HepG2 (cell line): Measurements from ENCODE around the gene TDRD5. TPM values are rescaled to one million over a fixed set of nuclear protein-coding genes. Genes with fewer than 3 reads are reported as not detected.

Source experiments
- ATAC-seq: fragments of 200-7000 bp; cut with Tn5 transposase; 3 replicates; pipeline ENCODE4 v1.9.1; 2020; ENCODE audit warnings: mild to moderate bottlenecking, moderate library complexity
- BruUV-seq: library from RNA; stranded (reverse); fragments of 400-500 nt; replicated peaks from 2 replicates; lab custom pipeline; 2021; lab: Mats Ljungman, UMichigan
- CTCF ChIA-PET: fragments of 300-600 bp; formaldehyde crosslinking; extraction: SDS; loops from one replicate; lab custom pipeline; 2021; ENCODE audit warnings: low total read pairs, inconsistent platforms, low intra/inter-chr PET ratio; lab: Yijun Ruan, JAX
- POLR2A ChIA-PET: fragments of 350-600 bp; sonication (Branson Sonifier 250); formaldehyde crosslinking; loops from one replicate; lab custom pipeline; 2020; ENCODE audit warnings: antibody characterized with exemption, inconsistent platforms; lab: Yijun Ruan, JAX
- DNase-seq: peaks from one replicate; pipeline ENCODE4 v3.0.0-alpha.2; 2015; ENCODE audit warnings: low spot score
- FAIRE-seq: peaks from 3 replicates; lab custom pipeline; 2011; peaks lifted over from hg19 to GRCh38; lab: Jason Lieb, UNC
- H2AFZ ChIP-seq: one replicate; pipeline ENCODE4 v1.6.1; 2011; ENCODE audit warnings: low read length, inconsistent platforms
- H3K27ac ChIP-seq: fragments of 300-600 bp; 3 replicates; pipeline ENCODE4 v1.8.0; 2011; ENCODE audit warnings: mixed run types, mild to moderate bottlenecking, mixed read lengths, low read length, inconsistent platforms; ENCODE audit not compliant: insufficient read depth; ENCODE audit errors: extremely low read length
- H3K27me3 ChIP-seq, 2 experiments: fragments of 200-600 bp in 1 of 2; 2 replicates in 1 of 2; 3 replicates in 1 of 2; pipeline versions ENCODE4 v1.6.0 to v1.8.0; 2011; ENCODE audit warnings: low read length in 2 of 2, mild to moderate bottlenecking in 2 of 2, moderate library complexity in 2 of 2, inconsistent platforms in 1 of 2; ENCODE audit not compliant: insufficient read depth in 2 of 2, control insufficient read depth in 1 of 2
- H3K36me3 ChIP-seq, 2 experiments: fragments of 200-600 bp in 1 of 2; replicated peaks in 1 of 2; 2 replicates in 1 of 2; 3 replicates in 1 of 2; pipeline versions ENCODE4 v1.5.1 to v1.8.0; 2011; ENCODE audit warnings: low read length in 2 of 2, inconsistent platforms in 1 of 2; ENCODE audit not compliant: insufficient read depth in 2 of 2, control insufficient read depth in 1 of 2
- H3K4me1 ChIP-seq: 2 replicates; pipeline ENCODE4 v1.5.1; 2012; ENCODE audit warnings: low read length, inconsistent platforms; ENCODE audit not compliant: insufficient read depth
- H3K4me2 ChIP-seq: 2 replicates; pipeline ENCODE4 v1.6.0; 2011; ENCODE audit warnings: low read depth, low read length, inconsistent platforms
- H3K4me3 ChIP-seq, 3 experiments: fragments of 200-600 bp in 1 of 3; sonication (generic), shearing (Covaris generic) in 1 of 3; replicated peaks in 1 of 3; 2 replicates each; pipeline ENCODE4 v1.5.1; 2011 to 2016; ENCODE audit warnings: low read length in 3 of 3, inconsistent platforms in 2 of 3, low read depth in 2 of 3, mild to moderate bottlenecking in 2 of 3, control low read depth in 1 of 3, mixed read lengths in 1 of 3; ENCODE audit not compliant: insufficient read depth in 1 of 3
- H3K79me2 ChIP-seq: one replicate; pipeline ENCODE4 v1.6.1; 2011; ENCODE audit warnings: low read length, inconsistent platforms; ENCODE audit not compliant: insufficient read depth
- H3K9ac ChIP-seq: 2 replicates; pipeline ENCODE4 v1.6.0; 2011; ENCODE audit warnings: mild to moderate bottlenecking, low read depth, low read length, inconsistent platforms; ENCODE audit not compliant: insufficient read depth
- H3K9me3 ChIP-seq: 2 replicates; pipeline ENCODE4 v1.5.1; 2012; ENCODE audit warnings: mild to moderate bottlenecking, low read length
- H4K20me1 ChIP-seq: 2 replicates; pipeline ENCODE4 v1.6.0; 2011; ENCODE audit warnings: inconsistent platforms, mild to moderate bottlenecking, low read length, moderate library complexity; ENCODE audit not compliant: insufficient read depth
- ARNT2 ChIP-seq: sonication (generic); formaldehyde crosslinking; IDR thresholded peaks from 2 replicates; pipeline ENCODE4 v1.8.0; 2022; ENCODE audit warnings: mild to moderate bottlenecking, low read depth, missing genetic modification reagents, moderate library complexity
- KLF6 ChIP-seq: IDR thresholded peaks from 2 replicates; pipeline ENCODE4 v1.8.0; 2016; ENCODE audit warnings: missing biosample characterization, missing genetic modification reagents
- RAD51 ChIP-seq: fragments of 450-650 bp; IDR thresholded peaks from 2 replicates; pipeline ENCODE4 v1.6.1; 2016; ENCODE audit warnings: borderline replicate concordance
- RBAK ChIP-seq: sonication (generic); formaldehyde crosslinking; IDR thresholded peaks from 2 replicates; pipeline ENCODE4 v1.5.1; 2020; ENCODE audit warnings: mild to moderate bottlenecking, missing genetic modification reagents
- SOX13 ChIP-seq, 3 experiments: fragments of 450-650 bp in 1 of 3; sonication (generic) in 1 of 3; formaldehyde crosslinking in 1 of 3; IDR thresholded peaks in 2 of 3; conservative IDR thresholded peaks in 1 of 3; 2 replicates each; pipeline versions ENCODE4 v1.5.0 to v1.6.1; 2016 to 2020; ENCODE audit warnings: antibody characterized with exemption in 1 of 3, mild to moderate bottlenecking in 1 of 3, missing compliant biosample characterization in 1 of 3, missing genetic modification reagents in 1 of 3, moderate library complexity in 1 of 3
- TERF1 ChIP-seq: sonication (generic); formaldehyde crosslinking; IDR thresholded peaks from 2 replicates; pipeline ENCODE4 v1.8.0; 2022; ENCODE audit warnings: mild to moderate bottlenecking, missing genetic modification reagents, moderate library complexity
- TGIF2 ChIP-seq: IDR thresholded peaks from 2 replicates; pipeline ENCODE4 v1.6.1; 2016; ENCODE audit warnings: control low read depth, missing compliant biosample characterization
- ZFP36L1 ChIP-seq: sonication (generic); formaldehyde crosslinking; IDR thresholded peaks from 2 replicates; pipeline ENCODE4 v1.8.0; 2022; ENCODE audit warnings: mild to moderate bottlenecking, missing genetic modification reagents, moderate library complexity
- ZNF276 ChIP-seq: sonication (generic); formaldehyde crosslinking; IDR thresholded peaks from 2 replicates; pipeline ENCODE4 v1.4.0; 2020; ENCODE audit warnings: mild to moderate bottlenecking, low read depth, missing genetic modification reagents
- ZNF556 ChIP-seq: sonication (generic); formaldehyde crosslinking; IDR thresholded peaks from 2 replicates; pipeline ENCODE4 v1.4.0; 2020; ENCODE audit warnings: mild to moderate bottlenecking, missing genetic modification reagents, borderline replicate concordance
- ZNF574 ChIP-seq: sonication (generic); formaldehyde crosslinking; IDR thresholded peaks from 2 replicates; pipeline ENCODE4 v1.4.0; 2020; ENCODE audit warnings: missing genetic modification reagents
- ZNF616 ChIP-seq: sonication (generic); formaldehyde crosslinking; IDR thresholded peaks from 2 replicates; pipeline ENCODE4 v1.5.0; 2020; ENCODE audit warnings: low read depth, mild to moderate bottlenecking, missing genetic modification reagents
- ZNF629 ChIP-seq: sonication (generic); formaldehyde crosslinking; conservative IDR thresholded peaks from 2 replicates; pipeline ENCODE4 v1.5.0; 2020; ENCODE audit warnings: missing genetic modification reagents
- WGBS: methylation state at CpG from one replicate; pipeline ENCODE4 v1.1.6; 2017; ENCODE audit warnings: low lambda C conversion rate; 5-methylcytosine and 5-hydroxymethylcytosine counted together
- in situ Hi-C: cut with HindIII; loops from 2 replicates; pipeline ENCODE4 v1.10.0; 2017; ENCODE audit warnings: low pct_unique_long_range_greater_than_20kb; ENCODE audit not compliant: extremely low pct_ligation_motif_present
- intact Hi-C: fragments of 100-400 bp; cut with micrococcal nuclease; formaldehyde crosslinking; loops from one replicate; pipeline ENCODE4 v1.10.0; 2022; ENCODE audit not compliant: unreplicated experiment
- polyA plus RNA-seq, 8 experiments: library from polyadenylated mRNA; depleted of rRNA in 3 of 8; stranded (reverse) in 7 of 8; unstranded in 1 of 8; fragments of >200 nt; fragmentation: Illumina TruSeq in 4 of 8; extraction: Trizol in 4 of 8; gene quantifications; 2 replicates each; pipeline versions ENCODE4 v1.2.1 to v1.2.3, GENCODE V29; 2011 to 2016; ENCODE audit warnings: low read depth in 4 of 8, missing spikeins in 1 of 8, mixed read lengths in 1 of 8; ENCODE audit not compliant: insufficient read depth in 1 of 8
- total RNA-seq, 5 experiments: library from RNA; depleted of rRNA; stranded (reverse); fragments of >200 nt; fragmentation: Illumina TruSeq; extraction: Trizol; gene quantifications; 2 replicates each; pipeline ENCODE4 v1.2.3, GENCODE V29; 2016; ENCODE audit warnings: low read depth in 1 of 5
- TF ChIP-seq, protein P1 (sequence below): sonication (generic); formaldehyde crosslinking; IDR thresholded peaks from 2 replicates; pipeline ENCODE4 v1.5.1; 2020; ENCODE audit warnings: mild to moderate bottlenecking, missing genetic modification reagents, borderline replicate concordance
- TF ChIP-seq, protein P2 (sequence below): sonication (generic); formaldehyde crosslinking; conservative IDR thresholded peaks from 2 replicates; pipeline ENCODE4 v1.8.0; 2022; ENCODE audit warnings: mild to moderate bottlenecking, moderate library complexity, missing genetic modification reagents

Gene TDRD5
- total and polyA plus RNA-seq, 2 of the 13 experiments (the other 11 are each of a cell fraction or from before 2014, with no cell fraction given): not detected

DNA sequence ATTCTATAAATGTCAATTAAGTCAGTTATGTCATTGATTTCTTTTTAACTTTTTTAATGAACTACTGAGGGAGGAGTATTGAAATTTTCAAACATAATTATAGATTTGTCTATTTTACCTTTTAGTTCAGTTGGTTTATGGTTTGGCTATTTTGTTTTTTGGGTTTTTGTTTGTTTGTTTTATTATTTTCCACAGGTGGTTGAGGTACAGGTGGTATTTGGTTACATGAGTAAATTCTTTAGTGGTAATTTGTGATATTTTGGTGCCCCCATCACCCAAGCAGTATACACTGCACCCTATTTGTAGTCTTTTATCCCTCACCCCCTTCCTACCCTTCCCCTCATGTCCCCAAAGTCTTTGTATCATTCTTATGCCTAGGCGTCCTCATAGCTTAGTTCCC is 9.5 kb downstream of the TDRD5 start:
- in situ Hi-C loops: no loop called here
- Histone ChIP-seq H3K9me3 (no peaks in the 10 kb centered on the region), H2AFZ (no peak overlapping the region), H3K36me3 (no peaks in the 10 kb centered on the region), H3K4me2 (no peak overlapping the region), H3K27ac (no peak overlapping the region), H3K27me3 (no peaks in the 10 kb centered on the region; a peak in 1 of 5 replicates), H3K79me2 (no peaks in the 10 kb centered on the region), H3K4me3 (no peak overlapping the region), H3K9ac (no peak overlapping the region), H4K20me1 (no peaks in the 10 kb centered on the region), H3K4me1 (no peaks in the 10 kb centered on the region)
- no peak for FAIRE-seq
- CTCF ChIA-PET: no interaction called here
- DNase-seq: no peak
- BruUV-seq: no TSS peak
- POLR2A ChIA-PET: no interaction called here
- intact Hi-C loops: no loop called here
- 0% methylated on average over 1 of the region's 1 CpG for WGBS
- ATAC-seq: no peak
- TF ChIP-seq RAD51 (no peak), ZNF574 (CRISPR knock-in tag) (no peak), SOX13 (IDR thresholded peaks at IDR 0.05) (no peak), SOX13 (CRISPR knock-in tag; conservative IDR thresholded peaks at IDR 0.05 in 1 of 2, IDR thresholded peaks at IDR 0.05 in 1 of 2) (no peak), ARNT2 (CRISPR knock-in tag) (no peak), ZFP36L1 (CRISPR knock-in tag) (no peak), RBAK (no peak), ZNF276 (CRISPR knock-in tag) (no peak), ZNF616 (CRISPR knock-in tag) (no peak), ZNF556 (CRISPR knock-in tag) (no peak), ZNF629 (CRISPR knock-in tag) (no peak), TGIF2 (CRISPR knock-in tag) (no peak), TERF1 (no peak), KLF6 (CRISPR knock-in tag) (no peak)
- TF ChIP-seq, protein P1, sequence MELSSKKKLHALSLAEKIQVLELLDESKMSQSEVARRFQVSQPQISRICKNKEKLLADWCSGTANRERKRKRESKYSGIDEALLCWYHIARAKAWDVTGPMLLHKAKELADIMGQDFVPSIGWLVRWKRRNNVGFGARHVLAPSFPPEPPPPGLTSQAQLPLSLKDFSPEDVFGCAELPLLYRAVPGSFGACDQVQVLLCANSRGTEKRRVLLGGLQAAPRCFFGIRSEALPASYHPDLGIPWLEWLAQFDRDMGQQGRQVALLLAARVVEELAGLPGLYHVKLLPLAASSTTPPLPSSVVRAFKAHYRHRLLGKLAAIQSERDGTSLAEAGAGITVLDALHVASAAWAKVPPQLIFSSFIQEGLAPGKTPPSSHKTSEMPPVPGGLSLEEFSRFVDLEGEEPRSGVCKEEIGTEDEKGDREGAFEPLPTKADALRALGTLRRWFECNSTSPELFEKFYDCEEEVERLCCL (CRISPR knock-in tag): no peak
- TF ChIP-seq, protein P2, sequence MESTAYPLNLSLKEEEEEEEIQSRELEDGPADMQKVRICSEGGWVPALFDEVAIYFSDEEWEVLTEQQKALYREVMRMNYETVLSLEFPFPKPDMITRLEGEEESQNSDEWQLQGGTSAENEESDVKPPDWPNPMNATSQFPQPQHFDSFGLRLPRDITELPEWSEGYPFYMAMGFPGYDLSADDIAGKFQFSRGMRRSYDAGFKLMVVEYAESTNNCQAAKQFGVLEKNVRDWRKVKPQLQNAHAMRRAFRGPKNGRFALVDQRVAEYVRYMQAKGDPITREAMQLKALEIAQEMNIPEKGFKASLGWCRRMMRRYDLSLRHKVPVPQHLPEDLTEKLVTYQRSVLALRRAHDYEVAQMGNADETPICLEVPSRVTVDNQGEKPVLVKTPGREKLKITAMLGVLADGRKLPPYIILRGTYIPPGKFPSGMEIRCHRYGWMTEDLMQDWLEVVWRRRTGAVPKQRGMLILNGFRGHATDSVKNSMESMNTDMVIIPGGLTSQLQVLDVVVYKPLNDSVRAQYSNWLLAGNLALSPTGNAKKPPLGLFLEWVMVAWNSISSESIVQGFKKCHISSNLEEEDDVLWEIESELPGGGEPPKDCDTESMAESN (CRISPR knock-in tag): no peak
